OCI-LY1 (cell line): Measurements from ENCODE around the gene RAB15.

Experiments
- EZH2 ChIP-seq: fragments of 200-600 bp; sonication (generic), shearing (Covaris generic); IDR thresholded peaks from 2 replicates; pipeline ENCODE4 v1.8.0; 2017; ENCODE audit warnings: borderline replicate concordance, mixed run types, mild to moderate bottlenecking, antibody characterized with exemption, low read length, moderate library complexity, mixed read lengths
- TF ChIP-seq, protein P1 (sequence below): fragments of 200-600 bp; sonication (generic), shearing (Covaris generic); IDR thresholded peaks from 2 replicates; pipeline ENCODE4 v1.5.1; 2017; ENCODE audit warnings: mild to moderate bottlenecking, antibody characterized with exemption, low read length, moderate library complexity, mixed read lengths

DNA sequence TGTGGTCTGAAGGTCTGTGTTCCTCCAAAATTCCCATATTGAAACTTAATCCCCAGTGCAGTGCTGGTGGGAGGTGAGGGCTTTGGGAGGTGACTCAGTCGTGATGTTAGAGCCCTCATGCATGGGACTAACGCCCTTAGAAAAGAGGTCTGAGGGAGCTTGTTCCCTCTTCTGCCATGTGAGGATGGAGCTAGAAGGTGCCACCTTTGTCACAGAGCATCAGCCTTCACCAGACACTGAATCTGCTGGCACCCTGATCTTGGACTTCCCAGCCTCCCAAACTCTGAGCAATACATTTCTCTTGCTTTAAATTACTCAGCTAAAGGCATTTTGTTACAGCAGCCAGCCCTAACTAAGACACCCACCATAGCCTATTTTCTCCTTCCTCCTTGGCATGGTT lies 13.9 kb downstream of the RAB15 start:
- TF ChIP-seq, protein P1, sequence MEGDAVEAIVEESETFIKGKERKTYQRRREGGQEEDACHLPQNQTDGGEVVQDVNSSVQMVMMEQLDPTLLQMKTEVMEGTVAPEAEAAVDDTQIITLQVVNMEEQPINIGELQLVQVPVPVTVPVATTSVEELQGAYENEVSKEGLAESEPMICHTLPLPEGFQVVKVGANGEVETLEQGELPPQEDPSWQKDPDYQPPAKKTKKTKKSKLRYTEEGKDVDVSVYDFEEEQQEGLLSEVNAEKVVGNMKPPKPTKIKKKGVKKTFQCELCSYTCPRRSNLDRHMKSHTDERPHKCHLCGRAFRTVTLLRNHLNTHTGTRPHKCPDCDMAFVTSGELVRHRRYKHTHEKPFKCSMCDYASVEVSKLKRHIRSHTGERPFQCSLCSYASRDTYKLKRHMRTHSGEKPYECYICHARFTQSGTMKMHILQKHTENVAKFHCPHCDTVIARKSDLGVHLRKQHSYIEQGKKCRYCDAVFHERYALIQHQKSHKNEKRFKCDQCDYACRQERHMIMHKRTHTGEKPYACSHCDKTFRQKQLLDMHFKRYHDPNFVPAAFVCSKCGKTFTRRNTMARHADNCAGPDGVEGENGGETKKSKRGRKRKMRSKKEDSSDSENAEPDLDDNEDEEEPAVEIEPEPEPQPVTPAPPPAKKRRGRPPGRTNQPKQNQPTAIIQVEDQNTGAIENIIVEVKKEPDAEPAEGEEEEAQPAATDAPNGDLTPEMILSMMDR = no peak
- no peak for TF ChIP-seq EZH2
